Prostate gland (tissue), 2 donors: ENCODE data around the gene TOMM20.
"Not testable (repeated sequence)": the region's sequence is repeated elsewhere in the genome, so short reads cannot be mapped to it uniquely, and the experiment has no call there.

Experiments used
- CTCF ChIP-seq, 4 experiments: fragments of 200-600 bp in 2 of 4; fragments of 450-650 bp in 2 of 4; sonication (generic) in 2 of 4; IDR thresholded peaks; 1 replicate in 3 of 4; 2 replicates in 1 of 4; pipeline ENCODE4 v1.5.1; 2016 to 2019; ENCODE audit warnings: antibody characterized with exemption in 4 of 4, mild to moderate bottlenecking in 2 of 4, moderate library complexity in 2 of 4
- POLR2A ChIP-seq: fragments of 450-650 bp; IDR thresholded peaks from one replicate; pipeline ENCODE4 v1.6.1; 2016; ENCODE audit warnings: antibody characterized with exemption, mild to moderate bottlenecking

- TF ChIP-seq POLR2A; CTCF (IDR thresholded peaks at IDR 0.05): not testable (repeated sequence)
Observed at GRCh38 chr1:235097501-235097900, 31.1 kb downstream of the TOMM20 start.
